ENCODE results near the gene PLAGL1. TPM values are rescaled to one million over a fixed set of nuclear protein-coding genes. Genes with fewer than 3 reads are reported as not detected.

The PLAGL1 gene
- total and polyA plus RNA-seq, 2 donors (not counting 1 experiment from before 2014, with no cell fraction given), result 23.6 to 36.0 TPM

- TF ChIP-seq, protein P1, sequence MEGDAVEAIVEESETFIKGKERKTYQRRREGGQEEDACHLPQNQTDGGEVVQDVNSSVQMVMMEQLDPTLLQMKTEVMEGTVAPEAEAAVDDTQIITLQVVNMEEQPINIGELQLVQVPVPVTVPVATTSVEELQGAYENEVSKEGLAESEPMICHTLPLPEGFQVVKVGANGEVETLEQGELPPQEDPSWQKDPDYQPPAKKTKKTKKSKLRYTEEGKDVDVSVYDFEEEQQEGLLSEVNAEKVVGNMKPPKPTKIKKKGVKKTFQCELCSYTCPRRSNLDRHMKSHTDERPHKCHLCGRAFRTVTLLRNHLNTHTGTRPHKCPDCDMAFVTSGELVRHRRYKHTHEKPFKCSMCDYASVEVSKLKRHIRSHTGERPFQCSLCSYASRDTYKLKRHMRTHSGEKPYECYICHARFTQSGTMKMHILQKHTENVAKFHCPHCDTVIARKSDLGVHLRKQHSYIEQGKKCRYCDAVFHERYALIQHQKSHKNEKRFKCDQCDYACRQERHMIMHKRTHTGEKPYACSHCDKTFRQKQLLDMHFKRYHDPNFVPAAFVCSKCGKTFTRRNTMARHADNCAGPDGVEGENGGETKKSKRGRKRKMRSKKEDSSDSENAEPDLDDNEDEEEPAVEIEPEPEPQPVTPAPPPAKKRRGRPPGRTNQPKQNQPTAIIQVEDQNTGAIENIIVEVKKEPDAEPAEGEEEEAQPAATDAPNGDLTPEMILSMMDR (IDR thresholded peaks at IDR 0.05), result no peak
- no peak for TF ChIP-seq EZH2 (IDR thresholded peaks at IDR 0.05; ENCODE audit: borderline replicate concordance, insufficient read depth, low read depth, low read length, poor library complexity, severe bottlenecking)
- H3K79me2 ChIP-seq (ENCODE audit: control insufficient read depth, insufficient read depth, low read length), result no peaks in the 10 kb centered on the region
- H3K27ac ChIP-seq (ENCODE audit: low read length in 2 of 2), result no peak overlapping the region
- intact Hi-C loops (cut with micrococcal nuclease), result no loop called here
- no peaks in the 10 kb centered on the region for H3K9me3 ChIP-seq (ENCODE audit: control extremely low read depth in 1 of 3, control insufficient read depth in 2 of 3, insufficient read depth in 1 of 3, low read length in 2 of 3)
- H3K27me3 Mint-ChIP-seq, result no peaks in the 10 kb centered on the region
- no peak overlapping the region for H3K4me3 Mint-ChIP-seq
- no peak overlapping the region for H3K4me3 ChIP-seq (ENCODE audit: control extremely low read depth in 1 of 5, extremely low read depth in 1 of 5, insufficient read depth in 1 of 5, low read depth in 2 of 5, low read length in 4 of 5)
- H3K9me3 Mint-ChIP-seq (ENCODE audit: insufficient read depth), result no peaks in the 10 kb centered on the region
- no peaks in the 10 kb centered on the region for H4K20me1 ChIP-seq (ENCODE audit: control insufficient read depth, insufficient read depth, low read length, poor library complexity, severe bottlenecking)
- no peaks in the 10 kb centered on the region for H3K4me1 Mint-ChIP-seq
- ChIA-PET CTCF (no interaction called here), POLR2A (no interaction called here)
- ATAC-seq (ENCODE audit: low read depth) (no peak), DNase-seq (no peak)
- no peaks in the 10 kb centered on the region for H3K36me3 ChIP-seq (replicated peaks in 1 of 2; ENCODE audit: control extremely low read depth in 1 of 2, control insufficient read depth in 1 of 2, extremely low read depth in 1 of 2, insufficient read depth in 2 of 2, low read length in 1 of 2)
- H3K4me1 ChIP-seq (ENCODE audit: control insufficient read depth in 2 of 2, insufficient read depth in 2 of 2, low read length in 2 of 2), result no peaks in the 10 kb centered on the region
- no peak overlapping the region for H2AFZ ChIP-seq (ENCODE audit: insufficient read depth, low read depth, low read length, poor library complexity, severe bottlenecking)
- H3K4me2 ChIP-seq (replicated peaks; ENCODE audit: low read depth, low read length, poor library complexity, severe bottlenecking), result no peak overlapping the region
- WGBS (ENCODE audit: insufficient coverage), result no CpG with 5 or more reads among the region's 5 CpGs
- H3K27me3 ChIP-seq (replicated peaks in 1 of 4; ENCODE audit: control extremely low read depth in 1 of 4, control insufficient read depth in 3 of 4, insufficient read depth in 4 of 4, low read length in 3 of 4), result no peaks in the 10 kb centered on the region
- no peak overlapping the region for H3K27ac Mint-ChIP-seq
- H3K9ac ChIP-seq (ENCODE audit: low read length), result no peak overlapping the region
These were observed 40.2 kb downstream of the PLAGL1 start for GRCh38 chr6:143967706-143968376.

GRCh38 chr6:143966312-143966711 is 41.7 kb downstream of the PLAGL1 start:
- WGBS (ENCODE audit: insufficient coverage), result no CpG with 5 or more reads among the region's 1 CpG
- TF ChIP-seq, protein P1 (IDR thresholded peaks at IDR 0.05), result no peak
- no peak for TF ChIP-seq EZH2 (IDR thresholded peaks at IDR 0.05; ENCODE audit: borderline replicate concordance, insufficient read depth, low read depth, low read length, poor library complexity, severe bottlenecking)
- no peaks in the 10 kb centered on the region for H3K27me3 ChIP-seq (replicated peaks in 1 of 4; ENCODE audit: control extremely low read depth in 1 of 4, control insufficient read depth in 3 of 4, insufficient read depth in 4 of 4, low read length in 3 of 4)
- CTCF ChIA-PET, result no interaction called here
- no peak overlapping the region for H3K4me3 Mint-ChIP-seq
- H3K36me3 ChIP-seq (replicated peaks in 1 of 2; ENCODE audit: control extremely low read depth in 1 of 2, control insufficient read depth in 1 of 2, extremely low read depth in 1 of 2, insufficient read depth in 2 of 2, low read length in 1 of 2), result no peaks in the 10 kb centered on the region
- H3K27ac Mint-ChIP-seq, result no peak overlapping the region
- H3K4me3 ChIP-seq (ENCODE audit: control extremely low read depth in 1 of 5, extremely low read depth in 1 of 5, insufficient read depth in 1 of 5, low read depth in 2 of 5, low read length in 4 of 5), result no peak overlapping the region
- POLR2A ChIA-PET, result no interaction called here
- ATAC-seq (ENCODE audit: low read depth) (no peak), DNase-seq (no peak)
- H3K27me3 Mint-ChIP-seq, result no peaks in the 10 kb centered on the region
- H3K9me3 Mint-ChIP-seq (ENCODE audit: insufficient read depth), result no peaks in the 10 kb centered on the region
- H3K79me2 ChIP-seq (ENCODE audit: control insufficient read depth, insufficient read depth, low read length), result no peaks in the 10 kb centered on the region
- H3K4me2 ChIP-seq (replicated peaks; ENCODE audit: low read depth, low read length, poor library complexity, severe bottlenecking), result no peak overlapping the region
- H3K4me1 Mint-ChIP-seq, result no peaks in the 10 kb centered on the region
- H4K20me1 ChIP-seq (ENCODE audit: control insufficient read depth, insufficient read depth, low read length, poor library complexity, severe bottlenecking), result no peaks in the 10 kb centered on the region
- no peak overlapping the region for H2AFZ ChIP-seq (ENCODE audit: insufficient read depth, low read depth, low read length, poor library complexity, severe bottlenecking)
- no peak overlapping the region for H3K9ac ChIP-seq (ENCODE audit: low read length)
- intact Hi-C loops (cut with micrococcal nuclease), result no loop called here
- H3K9me3 ChIP-seq (ENCODE audit: control extremely low read depth in 1 of 3, control insufficient read depth in 2 of 3, insufficient read depth in 1 of 3, low read length in 2 of 3), result no peaks in the 10 kb centered on the region
- H3K27ac ChIP-seq (ENCODE audit: low read length in 2 of 2), result no peak overlapping the region
- H3K4me1 ChIP-seq (ENCODE audit: control insufficient read depth in 2 of 2, insufficient read depth in 2 of 2, low read length in 2 of 2), result no peaks in the 10 kb centered on the region
